Neural cell (in vitro differentiated cells): ENCODE data around the gene PKHD1. TPM values are rescaled to one million over a fixed set of nuclear protein-coding genes. Genes with fewer than 3 reads are reported as not detected.

ENCODE experiments used
- H2AFZ ChIP-seq: fragments of 200-600, 300-800 bp; sonication (generic), shearing (Covaris generic); 2 replicates; pipeline ENCODE4 v1.6.0; 2014; ENCODE audit warnings: low read depth, mild to moderate bottlenecking, antibody characterized with exemption, low read length, moderate library complexity
- H3F3A ChIP-seq: fragments of 200-600 bp; shearing (Covaris generic); 2 replicates; pipeline ENCODE4 v1.6.1; 2016; ENCODE audit warnings: mild to moderate bottlenecking, moderate library complexity, mixed read lengths, antibody characterized with exemption, low read length; ENCODE audit not compliant: insufficient read depth, poor library complexity, severe bottlenecking
- H3K27ac ChIP-seq: fragments of 200-600, 300-800 bp; sonication (generic), shearing (Covaris generic); 2 replicates; pipeline ENCODE4 v1.5.1; 2014; ENCODE audit warnings: mild to moderate bottlenecking, low read length, moderate library complexity
- H3K27me3 ChIP-seq: fragments of 300-800, 200-600 bp; sonication (generic), shearing (Covaris generic); 2 replicates; pipeline ENCODE4 v1.6.0; 2014; ENCODE audit warnings: mild to moderate bottlenecking, low read depth, low read length, moderate library complexity; ENCODE audit not compliant: insufficient read depth
- H3K36me3 ChIP-seq: fragments of 300-800, 200-600 bp; sonication (generic), shearing (Covaris generic); 2 replicates; pipeline ENCODE4 v1.5.1; 2014; ENCODE audit warnings: mild to moderate bottlenecking, antibody characterized with exemption, low read length, moderate library complexity; ENCODE audit not compliant: insufficient read depth
- H3K4me2 ChIP-seq: fragments of 300-800, 200-600 bp; sonication (generic), shearing (Covaris generic); 2 replicates; pipeline ENCODE4 v1.6.0; 2014; ENCODE audit warnings: mild to moderate bottlenecking, low read length
- H3K4me3 ChIP-seq: fragments of 300-800, 200-600 bp; sonication (generic), shearing (Covaris generic); 2 replicates; pipeline ENCODE4 v1.5.1; 2014; ENCODE audit warnings: mild to moderate bottlenecking, low read length, moderate library complexity
- H3K79me2 ChIP-seq: fragments of 200-600 bp; shearing (Covaris generic); replicated peaks from 2 replicates; pipeline ENCODE4 v1.6.0; 2014; ENCODE audit warnings: mild to moderate bottlenecking, low read length, moderate library complexity; ENCODE audit not compliant: insufficient read depth
- H3K9ac ChIP-seq: fragments of 300-800, 200-600 bp; sonication (generic), shearing (Covaris generic); 2 replicates; pipeline ENCODE4 v1.6.1; 2016; ENCODE audit warnings: mild to moderate bottlenecking, low read length, mixed read lengths
- H3K9me2 ChIP-seq: fragments of 200-600 bp; shearing (Covaris generic); 2 replicates; pipeline ENCODE4 v1.6.1; 2016; ENCODE audit warnings: mild to moderate bottlenecking, low read length, mixed read lengths; ENCODE audit not compliant: insufficient read depth
- H3K9me3 ChIP-seq: fragments of 200-600, 300-800 bp; sonication (generic), shearing (Covaris generic); 2 replicates; pipeline ENCODE4 v1.6.1; 2016; ENCODE audit warnings: mild to moderate bottlenecking, mixed run types, low read length, moderate library complexity, mixed read lengths
- H4K20me1 ChIP-seq: fragments of 200-600 bp; shearing (Covaris generic); 2 replicates; pipeline ENCODE4 v1.6.1; 2016; ENCODE audit warnings: mild to moderate bottlenecking, mixed run types; ENCODE audit not compliant: insufficient read depth
- EP300 ChIP-seq: fragments of 450-650 bp; conservative IDR thresholded peaks from 2 replicates; pipeline ENCODE4 v1.6.1; 2014; ENCODE audit warnings: antibody characterized with exemption, mild to moderate bottlenecking, moderate library complexity; ENCODE audit not compliant: poor library complexity, severe bottlenecking
- EZH2 ChIP-seq: fragments of 200-600, 300-800 bp; shearing (Covaris generic), sonication (generic); IDR thresholded peaks from 2 replicates; pipeline ENCODE4 v1.6.1; 2014; ENCODE audit warnings: antibody characterized with exemption, low read length, borderline replicate concordance, mild to moderate bottlenecking; ENCODE audit not compliant: insufficient read depth, poor library complexity, severe bottlenecking
- MXI1 ChIP-seq: fragments of 450-650 bp; conservative IDR thresholded peaks from 2 replicates; pipeline ENCODE4 v1.6.1; 2014; ENCODE audit warnings: antibody characterized with exemption, mild to moderate bottlenecking; ENCODE audit not compliant: poor library complexity, severe bottlenecking
- POLR2AphosphoS5 ChIP-seq: IDR thresholded peaks from 2 replicates; pipeline ENCODE4 v1.6.1; 2012
- RAD21 ChIP-seq: fragments of 450-650 bp; conservative IDR thresholded peaks from 2 replicates; pipeline ENCODE4 v1.6.1; 2014; ENCODE audit warnings: antibody characterized with exemption, mild to moderate bottlenecking, moderate library complexity
- SMC3 ChIP-seq: fragments of 450-650 bp; conservative IDR thresholded peaks from 2 replicates; pipeline ENCODE4 v1.6.1; 2014; ENCODE audit warnings: antibody characterized with exemption, mild to moderate bottlenecking, moderate library complexity; ENCODE audit not compliant: poor library complexity
- TAF1 ChIP-seq: IDR thresholded peaks from 2 replicates; pipeline ENCODE4 v1.6.1; 2012; ENCODE audit warnings: low read depth
- polyA plus RNA-seq: library from polyadenylated mRNA; depleted of rRNA; stranded (reverse); fragments of >200 nt; gene quantifications from 2 replicates; pipeline ENCODE4 v1.2.3, GENCODE V29; 2014
- TF ChIP-seq, protein P1 (sequence below): fragments of 450-650 bp; IDR thresholded peaks from 2 replicates; pipeline ENCODE4 v1.5.1; 2014; ENCODE audit warnings: antibody characterized with exemption, mild to moderate bottlenecking, moderate library complexity; ENCODE audit not compliant: poor library complexity, severe bottlenecking
- TF ChIP-seq, protein P2 (sequence below): IDR thresholded peaks from 2 replicates; pipeline ENCODE4 v1.6.1; 2012; ENCODE audit warnings: borderline replicate concordance

PKHD1 gene
- polyA plus RNA-seq, 1 donor from 2014 or later, result not detected

DNA sequence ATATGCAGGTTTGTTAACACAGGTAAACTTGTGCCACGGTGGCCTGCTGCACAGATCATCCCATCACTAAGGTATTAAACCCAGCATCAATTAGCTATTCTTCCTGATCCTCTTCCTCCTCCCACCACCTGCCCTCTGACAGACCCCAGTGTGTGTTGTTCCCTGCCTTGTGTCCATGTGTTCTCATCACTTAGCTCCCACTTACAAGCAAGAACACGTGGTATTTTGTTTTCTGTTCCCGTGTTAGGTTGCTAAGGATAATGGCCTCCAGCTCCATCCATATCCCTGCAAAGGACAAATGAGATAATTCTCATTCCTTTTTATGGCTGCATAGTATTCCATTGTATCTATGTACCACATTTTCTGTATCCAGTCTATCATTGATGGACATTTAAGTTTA lies 294.0 kb downstream of the PKHD1 start:
- no peak for TF ChIP-seq RAD21
- no peak for TF ChIP-seq TAF1
- TF ChIP-seq, protein P1, sequence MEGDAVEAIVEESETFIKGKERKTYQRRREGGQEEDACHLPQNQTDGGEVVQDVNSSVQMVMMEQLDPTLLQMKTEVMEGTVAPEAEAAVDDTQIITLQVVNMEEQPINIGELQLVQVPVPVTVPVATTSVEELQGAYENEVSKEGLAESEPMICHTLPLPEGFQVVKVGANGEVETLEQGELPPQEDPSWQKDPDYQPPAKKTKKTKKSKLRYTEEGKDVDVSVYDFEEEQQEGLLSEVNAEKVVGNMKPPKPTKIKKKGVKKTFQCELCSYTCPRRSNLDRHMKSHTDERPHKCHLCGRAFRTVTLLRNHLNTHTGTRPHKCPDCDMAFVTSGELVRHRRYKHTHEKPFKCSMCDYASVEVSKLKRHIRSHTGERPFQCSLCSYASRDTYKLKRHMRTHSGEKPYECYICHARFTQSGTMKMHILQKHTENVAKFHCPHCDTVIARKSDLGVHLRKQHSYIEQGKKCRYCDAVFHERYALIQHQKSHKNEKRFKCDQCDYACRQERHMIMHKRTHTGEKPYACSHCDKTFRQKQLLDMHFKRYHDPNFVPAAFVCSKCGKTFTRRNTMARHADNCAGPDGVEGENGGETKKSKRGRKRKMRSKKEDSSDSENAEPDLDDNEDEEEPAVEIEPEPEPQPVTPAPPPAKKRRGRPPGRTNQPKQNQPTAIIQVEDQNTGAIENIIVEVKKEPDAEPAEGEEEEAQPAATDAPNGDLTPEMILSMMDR, result no peak
- no peak for TF ChIP-seq POLR2AphosphoS5
- TF ChIP-seq MXI1, result no peak
- TF ChIP-seq, protein P2, sequence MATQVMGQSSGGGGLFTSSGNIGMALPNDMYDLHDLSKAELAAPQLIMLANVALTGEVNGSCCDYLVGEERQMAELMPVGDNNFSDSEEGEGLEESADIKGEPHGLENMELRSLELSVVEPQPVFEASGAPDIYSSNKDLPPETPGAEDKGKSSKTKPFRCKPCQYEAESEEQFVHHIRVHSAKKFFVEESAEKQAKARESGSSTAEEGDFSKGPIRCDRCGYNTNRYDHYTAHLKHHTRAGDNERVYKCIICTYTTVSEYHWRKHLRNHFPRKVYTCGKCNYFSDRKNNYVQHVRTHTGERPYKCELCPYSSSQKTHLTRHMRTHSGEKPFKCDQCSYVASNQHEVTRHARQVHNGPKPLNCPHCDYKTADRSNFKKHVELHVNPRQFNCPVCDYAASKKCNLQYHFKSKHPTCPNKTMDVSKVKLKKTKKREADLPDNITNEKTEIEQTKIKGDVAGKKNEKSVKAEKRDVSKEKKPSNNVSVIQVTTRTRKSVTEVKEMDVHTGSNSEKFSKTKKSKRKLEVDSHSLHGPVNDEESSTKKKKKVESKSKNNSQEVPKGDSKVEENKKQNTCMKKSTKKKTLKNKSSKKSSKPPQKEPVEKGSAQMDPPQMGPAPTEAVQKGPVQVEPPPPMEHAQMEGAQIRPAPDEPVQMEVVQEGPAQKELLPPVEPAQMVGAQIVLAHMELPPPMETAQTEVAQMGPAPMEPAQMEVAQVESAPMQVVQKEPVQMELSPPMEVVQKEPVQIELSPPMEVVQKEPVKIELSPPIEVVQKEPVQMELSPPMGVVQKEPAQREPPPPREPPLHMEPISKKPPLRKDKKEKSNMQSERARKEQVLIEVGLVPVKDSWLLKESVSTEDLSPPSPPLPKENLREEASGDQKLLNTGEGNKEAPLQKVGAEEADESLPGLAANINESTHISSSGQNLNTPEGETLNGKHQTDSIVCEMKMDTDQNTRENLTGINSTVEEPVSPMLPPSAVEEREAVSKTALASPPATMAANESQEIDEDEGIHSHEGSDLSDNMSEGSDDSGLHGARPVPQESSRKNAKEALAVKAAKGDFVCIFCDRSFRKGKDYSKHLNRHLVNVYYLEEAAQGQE, result no peak
- no peak for TF ChIP-seq SMC3
- TF ChIP-seq EP300, result no peak
- TF ChIP-seq EZH2, result no peak
- Histone ChIP-seq H3K9me3 (no peaks in the 10 kb centered on the region), H3K36me3 (no peaks in the 10 kb centered on the region), H3F3A (no peaks in the 10 kb centered on the region), H3K4me3 (no peak overlapping the region), H4K20me1 (no peaks in the 10 kb centered on the region), H2AFZ (no peak overlapping the region), H3K4me2 (no peak overlapping the region), H3K27ac (no peak overlapping the region), H3K9me2 (no peaks in the 10 kb centered on the region), H3K79me2 (no peaks in the 10 kb centered on the region), H3K9ac (no peak overlapping the region), H3K27me3 (no peaks in the 10 kb centered on the region)

DNA sequence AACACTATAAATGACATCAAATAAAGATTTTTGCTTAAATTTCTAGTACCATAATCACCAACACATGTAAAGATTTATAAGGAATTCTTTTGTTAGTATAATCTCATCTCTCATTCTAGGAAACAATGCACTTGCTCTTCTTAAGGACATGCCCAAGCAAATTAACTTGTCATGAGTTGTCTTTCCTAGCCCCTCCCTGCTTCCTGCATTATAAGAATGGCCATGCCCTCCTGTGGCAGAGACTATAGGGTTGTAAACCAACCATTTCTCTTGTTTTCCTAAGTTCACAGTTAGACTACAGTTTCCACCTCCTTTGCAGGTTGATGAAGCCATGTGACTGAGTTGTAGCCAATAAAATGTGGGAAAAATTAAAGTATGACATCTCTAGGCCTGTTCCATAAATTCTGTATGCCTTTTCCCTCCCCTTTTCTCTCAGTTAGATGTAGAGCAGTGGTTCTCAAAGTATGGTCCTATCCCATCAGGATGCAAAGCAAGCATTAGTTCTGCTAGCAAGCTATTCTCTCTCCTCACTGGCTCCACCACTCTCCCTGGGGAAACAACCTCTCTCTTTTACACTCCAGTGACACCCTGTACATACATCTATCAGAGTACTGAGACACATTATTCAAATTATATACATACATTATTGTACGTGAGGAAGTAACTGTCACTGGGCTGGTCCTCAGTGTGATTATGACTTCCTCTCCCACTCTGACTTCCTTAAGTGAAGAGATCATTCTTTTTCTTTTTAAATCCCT lies 295.0 kb downstream of the PKHD1 start:
- no peaks in the 10 kb centered on the region for H3K9me2 ChIP-seq
- no peaks in the 10 kb centered on the region for H3F3A ChIP-seq
- H3K4me3 ChIP-seq, result no peak overlapping the region
- H3K27me3 ChIP-seq, result no peaks in the 10 kb centered on the region
- no peaks in the 10 kb centered on the region for H3K9me3 ChIP-seq
- no peak overlapping the region for H3K4me2 ChIP-seq
- no peaks in the 10 kb centered on the region for H4K20me1 ChIP-seq
- no peaks in the 10 kb centered on the region for H3K79me2 ChIP-seq
- TF ChIP-seq POLR2AphosphoS5 (no peak), EZH2 (no peak), SMC3 (no peak), EP300 (no peak), TAF1 (no peak), RAD21 (no peak), MXI1 (no peak)
- TF ChIP-seq, protein P1, result no peak
- TF ChIP-seq, protein P2, result no peak
- H3K36me3 ChIP-seq, result no peaks in the 10 kb centered on the region
- no peak overlapping the region for H3K9ac ChIP-seq
- H3K27ac ChIP-seq, result no peak overlapping the region
- H2AFZ ChIP-seq, result no peak overlapping the region
